Measurements from ENCODE around the gene SMCO2.

GRCh38 chr12:27505761-27506160, 59.2 kb downstream of the SMCO2 start:
- TF ChIP-seq, protein P1, sequence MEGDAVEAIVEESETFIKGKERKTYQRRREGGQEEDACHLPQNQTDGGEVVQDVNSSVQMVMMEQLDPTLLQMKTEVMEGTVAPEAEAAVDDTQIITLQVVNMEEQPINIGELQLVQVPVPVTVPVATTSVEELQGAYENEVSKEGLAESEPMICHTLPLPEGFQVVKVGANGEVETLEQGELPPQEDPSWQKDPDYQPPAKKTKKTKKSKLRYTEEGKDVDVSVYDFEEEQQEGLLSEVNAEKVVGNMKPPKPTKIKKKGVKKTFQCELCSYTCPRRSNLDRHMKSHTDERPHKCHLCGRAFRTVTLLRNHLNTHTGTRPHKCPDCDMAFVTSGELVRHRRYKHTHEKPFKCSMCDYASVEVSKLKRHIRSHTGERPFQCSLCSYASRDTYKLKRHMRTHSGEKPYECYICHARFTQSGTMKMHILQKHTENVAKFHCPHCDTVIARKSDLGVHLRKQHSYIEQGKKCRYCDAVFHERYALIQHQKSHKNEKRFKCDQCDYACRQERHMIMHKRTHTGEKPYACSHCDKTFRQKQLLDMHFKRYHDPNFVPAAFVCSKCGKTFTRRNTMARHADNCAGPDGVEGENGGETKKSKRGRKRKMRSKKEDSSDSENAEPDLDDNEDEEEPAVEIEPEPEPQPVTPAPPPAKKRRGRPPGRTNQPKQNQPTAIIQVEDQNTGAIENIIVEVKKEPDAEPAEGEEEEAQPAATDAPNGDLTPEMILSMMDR (IDR thresholded peaks at IDR 0.05; ENCODE audit: low read depth, low read length, poor library complexity, severe bottlenecking) = no peak
- TF ChIP-seq EZH2phosphoT487 (IDR thresholded peaks at IDR 0.05; ENCODE audit: borderline replicate concordance, low read length) = no peak
